ENCODE measurements around the gene HMG20A. TPM values are rescaled to one million over a fixed set of nuclear protein-coding genes. Genes with fewer than 3 reads are reported as not detected.

The HMG20A gene
- total RNA-seq, 1 donor from 2014 or later = 56.3 TPM

DNA sequence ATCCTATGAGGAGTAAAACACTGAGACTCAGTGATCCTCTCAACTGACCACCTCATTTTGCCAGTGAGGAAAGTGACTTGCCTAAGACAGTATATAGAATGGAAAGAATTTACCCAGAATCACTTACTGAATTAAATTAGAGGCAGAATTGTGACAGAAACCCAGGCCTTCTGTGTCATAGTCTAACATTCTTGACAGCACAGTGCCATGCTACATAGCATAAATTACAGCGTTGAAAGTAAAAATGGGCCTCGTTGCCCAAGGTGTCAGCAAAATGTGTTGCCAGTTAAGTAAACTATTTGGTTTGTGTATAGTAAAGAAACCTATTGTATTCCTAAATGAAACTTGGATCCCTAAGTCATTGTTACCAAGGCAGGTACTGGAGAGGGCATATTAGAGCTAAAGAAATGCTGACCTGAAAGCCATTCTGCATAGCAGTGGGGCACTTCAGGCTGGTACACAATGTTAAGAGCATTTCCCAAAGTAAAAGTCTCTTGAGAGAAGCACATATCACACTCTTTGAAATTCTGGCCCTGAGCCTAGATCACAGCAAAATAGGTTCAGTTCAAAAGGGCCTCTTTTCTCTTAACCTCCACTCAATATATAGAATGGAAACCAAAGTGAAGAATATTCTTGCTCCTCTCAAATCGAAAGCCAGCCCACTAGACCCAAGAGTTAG, 53.8 kb downstream of the HMG20A start:
- intact Hi-C loops (cut with micrococcal nuclease) = no loop called here

DNA sequence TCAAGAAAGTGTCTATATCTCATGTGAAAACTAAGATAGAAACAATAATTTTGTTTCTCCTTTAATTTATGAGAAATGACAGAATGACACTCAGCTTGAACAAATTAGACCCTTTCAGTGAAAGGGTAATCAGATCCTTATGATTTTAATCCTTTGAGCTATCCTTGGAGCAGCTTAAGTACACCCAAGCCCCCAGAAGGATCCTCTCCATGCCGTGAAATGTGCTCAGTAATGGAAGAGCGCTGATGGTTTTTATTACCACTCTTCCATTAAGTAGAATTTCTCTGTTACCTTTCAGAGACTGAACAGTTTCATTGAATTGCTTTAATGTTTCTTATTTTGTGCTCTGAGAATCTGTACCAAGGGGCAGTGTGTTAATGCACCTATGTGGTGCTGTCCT, 54.3 kb downstream of the HMG20A start:
- intact Hi-C loops (cut with micrococcal nuclease) = no loop called here

DNA sequence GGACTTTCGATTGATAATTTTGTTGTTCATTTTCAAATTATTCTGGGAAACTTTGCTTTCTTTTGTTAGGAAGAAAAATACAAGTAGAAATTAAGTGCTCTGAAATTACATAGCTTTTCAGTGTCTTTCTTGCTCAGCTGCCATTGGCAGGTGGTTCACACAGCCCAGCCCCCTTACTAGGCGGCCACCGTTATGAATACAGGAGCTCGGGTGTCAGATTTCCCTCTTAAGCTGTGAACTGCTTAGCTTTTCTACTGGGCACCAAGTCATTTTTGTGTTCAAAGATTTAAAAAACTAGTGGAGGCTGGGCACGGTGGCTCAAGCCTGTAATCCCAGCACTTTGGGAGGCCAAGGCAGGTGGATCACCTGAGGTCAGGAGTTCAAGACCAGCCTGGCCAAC, 55.2 kb downstream of the HMG20A start:
- intact Hi-C loops (cut with micrococcal nuclease) = no loop called here

GRCh38 chr15:77476995-77477394, 56.3 kb downstream of the HMG20A start:
- intact Hi-C loops (cut with micrococcal nuclease) = no loop called here

- intact Hi-C loops (cut with micrococcal nuclease) = no loop called here
Observed at GRCh38 chr15:77478051-77478450, 57.4 kb downstream of the HMG20A start.

GRCh38 chr15:77479015-77479414, 58.3 kb downstream of the HMG20A start:
- intact Hi-C loops (cut with micrococcal nuclease) = no loop called here

GRCh38 chr15:77480859-77481633, 60.4 kb downstream of the HMG20A start:
- intact Hi-C loops (cut with micrococcal nuclease) = no loop called here

GRCh38 chr15:77481670-77482069, 61.0 kb downstream of the HMG20A start:
- intact Hi-C loops (cut with micrococcal nuclease) = no loop called here

DNA sequence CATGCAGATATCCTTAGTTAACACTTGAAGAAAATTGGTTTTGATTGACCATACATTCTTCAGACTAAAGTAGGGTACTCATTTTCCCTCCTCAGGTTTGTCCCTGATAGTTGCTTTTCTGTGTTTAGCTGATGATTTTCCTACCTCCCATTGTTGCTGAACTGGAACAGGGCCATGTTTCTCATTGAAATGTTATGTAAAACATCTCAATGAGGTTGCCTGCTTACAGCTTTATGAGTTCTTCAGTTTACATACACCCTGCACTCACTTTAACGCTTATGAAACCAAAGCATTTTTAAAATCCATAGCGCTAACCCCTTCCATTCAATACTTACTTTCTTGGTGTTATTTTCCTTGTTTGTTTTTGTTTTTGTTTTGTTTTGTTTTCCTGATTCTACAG, 61.9 kb downstream of the HMG20A start:
- intact Hi-C loops (cut with micrococcal nuclease) = no loop called here

DNA sequence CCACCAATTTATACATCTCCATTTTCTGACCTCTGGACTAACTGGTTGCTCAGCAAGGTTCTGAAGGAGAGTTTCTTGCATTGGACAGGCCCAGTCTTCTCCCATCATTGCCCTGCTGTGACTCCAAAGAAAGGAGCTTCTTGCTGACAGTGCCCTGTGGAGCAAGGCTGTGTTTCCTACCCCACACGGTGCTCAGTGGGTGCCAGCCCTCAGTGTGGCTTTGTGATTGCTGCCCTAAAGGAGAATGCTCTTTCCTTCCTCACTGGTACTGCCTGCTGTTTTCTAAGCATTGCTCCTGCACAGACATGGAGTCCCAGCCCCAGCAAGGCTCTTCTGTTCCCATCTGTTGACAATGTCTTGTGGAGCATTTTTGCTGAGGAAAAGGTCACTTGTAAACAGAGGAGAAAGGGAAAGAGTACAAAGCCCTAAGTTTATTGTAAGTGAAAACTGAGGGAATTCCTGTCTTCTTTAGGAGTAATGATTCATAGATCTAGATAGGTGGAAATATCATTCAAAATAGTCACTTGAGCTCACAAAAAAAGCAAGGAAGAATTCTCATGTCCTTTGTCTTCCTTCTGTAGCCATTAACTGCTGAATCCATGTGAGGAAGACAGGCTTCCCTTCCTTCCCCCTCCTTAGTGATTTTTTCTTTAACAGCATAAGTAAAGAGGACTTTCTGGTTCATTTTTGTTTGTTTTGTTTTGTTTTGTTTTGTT, 62.9 kb downstream of the HMG20A start:
- intact Hi-C loops (cut with micrococcal nuclease) = no loop called here

- intact Hi-C loops (cut with micrococcal nuclease) = no loop called here
Observed at GRCh38 chr15:77484994-77485393, 64.3 kb downstream of the HMG20A start.

DNA sequence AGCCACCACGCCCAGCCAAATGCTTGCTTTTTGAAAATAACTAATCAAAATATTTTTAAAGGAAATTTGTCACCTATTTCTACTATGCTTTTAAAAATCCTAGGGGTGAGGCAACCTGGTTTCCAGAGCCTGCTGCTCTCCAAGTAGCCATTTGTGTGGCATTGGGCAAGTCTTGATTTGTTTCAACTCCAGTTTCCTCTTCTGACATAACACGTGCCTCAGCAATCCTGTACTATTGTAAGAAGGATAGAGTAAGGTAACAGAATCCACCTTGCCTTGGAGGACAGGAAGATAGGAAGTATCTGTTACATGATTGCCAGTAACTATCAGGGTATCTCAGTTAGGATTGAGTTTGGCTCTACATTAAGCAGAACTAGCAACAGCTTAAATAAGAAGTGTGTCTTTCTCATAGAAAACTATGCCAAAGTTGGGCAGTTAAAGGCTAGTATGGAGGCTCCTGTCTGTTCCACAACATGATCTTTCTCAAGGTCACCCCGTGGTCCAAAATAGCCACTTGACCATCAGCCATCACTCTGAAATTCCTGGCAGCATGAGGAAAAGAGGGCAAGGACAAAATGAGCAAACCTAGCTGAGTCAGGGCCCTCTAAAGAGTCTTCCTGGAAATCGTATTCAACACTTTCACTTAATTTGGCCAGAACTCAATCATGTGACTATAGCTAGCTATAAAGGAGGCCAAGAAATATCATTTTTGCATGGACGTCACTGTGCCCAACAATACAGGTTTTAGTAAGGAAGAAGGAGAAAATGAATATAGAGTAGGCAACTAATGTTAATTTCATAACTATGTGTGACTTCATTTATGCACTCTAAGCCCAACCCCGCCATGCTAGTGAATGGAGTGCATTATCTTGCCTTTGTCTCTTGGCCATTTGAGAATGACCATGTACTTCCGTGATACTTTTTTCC, 66.1 kb downstream of the HMG20A start:
- intact Hi-C loops (cut with micrococcal nuclease) = no loop called here

DNA sequence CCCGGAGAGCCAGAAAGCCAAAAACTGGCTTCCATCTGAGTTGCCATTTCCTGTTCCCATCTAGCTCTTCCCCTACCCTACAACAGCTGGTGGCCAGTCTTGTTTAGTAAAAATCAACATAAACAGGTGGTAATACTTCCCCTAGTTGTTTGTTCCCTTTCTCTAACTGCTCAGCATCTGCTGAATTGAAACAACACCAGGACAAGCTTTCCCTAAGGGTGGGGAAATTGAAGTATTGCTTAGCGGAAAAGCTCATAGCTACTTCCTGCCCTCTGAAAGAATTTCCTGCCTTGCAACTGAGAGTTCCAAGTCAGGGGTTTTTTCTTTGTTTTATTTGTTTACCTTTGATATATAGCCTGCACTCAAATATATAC, 66.8 kb downstream of the HMG20A start:
- intact Hi-C loops (cut with micrococcal nuclease) = no loop called here

DNA sequence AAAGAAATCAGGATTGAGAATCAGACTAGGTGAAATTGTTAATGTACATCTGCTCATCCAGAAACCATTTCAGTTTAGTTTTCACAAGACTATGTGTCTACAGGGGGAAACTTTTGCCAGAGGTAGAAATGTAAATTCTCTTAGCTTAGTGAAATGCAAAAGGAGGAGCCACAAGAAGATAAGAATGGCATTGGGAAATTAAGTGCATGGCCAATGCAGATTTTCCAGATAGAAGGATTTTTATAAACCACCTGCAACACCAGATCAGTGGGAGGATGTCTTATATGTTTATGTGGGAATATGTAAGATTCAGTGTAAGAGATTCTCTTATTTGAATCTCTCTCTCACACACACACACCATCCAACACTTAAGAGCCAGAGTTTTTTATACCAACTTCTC, 67.2 kb downstream of the HMG20A start:
- intact Hi-C loops (cut with micrococcal nuclease) = no loop called here

GRCh38 chr15:77489647-77490046, 69.0 kb downstream of the HMG20A start:
- intact Hi-C loops (cut with micrococcal nuclease) = loop anchor here (10.0 kb wide), 1 partner anchor 585 kb away; the partner anchor contains the start of gene SCAPER

DNA sequence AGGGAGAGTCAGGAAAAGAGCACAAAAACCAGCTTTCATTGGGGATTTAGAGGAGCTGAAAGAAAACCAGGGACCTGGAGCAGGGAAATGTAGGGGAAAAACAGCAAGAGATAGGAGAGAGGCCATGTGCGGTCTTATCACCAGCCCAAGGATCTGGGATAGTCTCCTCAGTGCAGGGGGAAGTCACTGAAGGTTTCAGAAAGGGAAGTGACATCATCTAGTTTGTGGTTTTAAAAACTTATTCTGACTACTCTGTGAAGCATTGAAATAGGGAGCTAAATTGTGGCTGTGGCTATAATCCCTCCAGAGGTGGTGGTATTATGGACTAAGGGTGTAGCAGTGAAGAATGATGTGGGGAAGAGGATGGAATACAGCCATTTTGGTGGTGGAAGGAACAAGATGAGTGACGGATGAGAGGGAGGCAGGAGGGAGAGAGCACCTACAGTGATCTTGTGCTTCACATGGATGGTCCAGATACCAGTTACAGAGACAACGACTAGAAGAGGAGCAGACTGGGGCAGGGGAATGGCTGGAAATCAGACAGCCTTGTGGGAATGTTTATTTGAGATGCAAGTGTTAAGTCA, 72.7 kb downstream of the HMG20A start:
- intact Hi-C loops (cut with micrococcal nuclease) = loop anchor here (2.0 to 10.0 kb wide), 2 partner anchors 73 to 589 kb away; partner anchors contain the start of genes HMG20A, PEAK1 and SCAPER

GRCh38 chr15:77494073-77494867, 73.6 kb downstream of the HMG20A start:
- intact Hi-C loops (cut with micrococcal nuclease) = loop anchor here (10.0 kb wide), 1 partner anchor 589 kb away; the partner anchor contains the start of gene SCAPER

DNA sequence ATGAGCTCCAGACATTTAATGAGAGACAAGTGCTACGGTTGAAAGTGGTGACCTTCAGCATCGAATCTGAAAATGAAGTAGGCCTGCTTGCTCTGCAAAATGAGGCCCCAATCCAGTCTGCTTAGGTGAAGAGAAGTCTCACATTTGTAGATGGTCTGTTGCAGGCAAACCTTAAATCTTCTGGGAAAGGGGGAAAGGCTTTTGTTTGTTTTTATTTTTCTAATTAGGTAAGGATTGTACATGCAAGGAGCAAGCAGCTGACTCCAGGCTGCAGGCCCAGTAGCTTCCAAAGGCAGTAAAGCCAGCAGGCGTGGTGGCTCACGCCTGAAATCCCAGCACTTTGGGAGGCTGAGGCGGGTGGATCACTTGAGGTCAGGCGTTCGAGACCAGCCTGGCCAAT, 74.3 kb downstream of the HMG20A start:
- intact Hi-C loops (cut with micrococcal nuclease) = loop anchor here (10.0 kb wide), 1 partner anchor 590 kb away; the partner anchor contains the start of gene SCAPER

GRCh38 chr15:77495838-77496596, 75.3 kb downstream of the HMG20A start:
- intact Hi-C loops (cut with micrococcal nuclease) = loop anchor here (1.0 to 10.0 kb wide), 5 partner anchors 310 to 591 kb away; partner anchors contain the start of gene SCAPER
